HG03442 (cell line): ENCODE data around the gene LSM2.

ENCODE experiments used
- ATAC-seq: cut with Tn5 transposase; IDR thresholded peaks from one replicate; pipeline ENCODE4 v1.9.1; 2021; ENCODE audit warnings: mild to moderate bottlenecking, moderate library complexity; ENCODE audit not compliant: unreplicated experiment

Gene LSM2

DNA sequence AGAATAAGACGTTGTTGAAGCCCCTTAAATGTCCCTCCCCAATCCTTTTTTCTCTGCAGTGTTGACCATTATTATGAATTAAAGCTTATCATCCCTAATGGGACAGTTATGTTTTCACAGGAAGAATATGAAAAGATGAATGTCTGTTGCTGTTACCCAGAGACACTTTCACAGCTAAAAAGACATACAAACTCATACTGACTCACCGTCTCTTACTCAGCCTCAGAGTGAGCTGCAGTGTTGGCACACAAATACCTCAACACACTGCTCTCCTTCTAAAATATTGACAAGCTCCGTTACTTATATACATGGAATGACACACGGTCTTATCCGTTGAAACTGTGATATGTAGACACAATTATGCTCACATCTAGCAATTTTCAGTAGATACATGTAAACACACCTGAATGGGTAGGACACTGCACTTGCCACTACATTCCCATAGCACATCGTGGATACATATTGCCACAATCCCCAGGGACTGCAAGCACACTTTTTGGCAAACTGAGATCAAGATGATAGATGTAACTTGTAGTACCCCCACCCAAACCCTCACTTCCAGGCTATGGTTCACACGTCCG, 53.9 kb downstream of the LSM2 start:
- ATAC-seq, result no peak

DNA sequence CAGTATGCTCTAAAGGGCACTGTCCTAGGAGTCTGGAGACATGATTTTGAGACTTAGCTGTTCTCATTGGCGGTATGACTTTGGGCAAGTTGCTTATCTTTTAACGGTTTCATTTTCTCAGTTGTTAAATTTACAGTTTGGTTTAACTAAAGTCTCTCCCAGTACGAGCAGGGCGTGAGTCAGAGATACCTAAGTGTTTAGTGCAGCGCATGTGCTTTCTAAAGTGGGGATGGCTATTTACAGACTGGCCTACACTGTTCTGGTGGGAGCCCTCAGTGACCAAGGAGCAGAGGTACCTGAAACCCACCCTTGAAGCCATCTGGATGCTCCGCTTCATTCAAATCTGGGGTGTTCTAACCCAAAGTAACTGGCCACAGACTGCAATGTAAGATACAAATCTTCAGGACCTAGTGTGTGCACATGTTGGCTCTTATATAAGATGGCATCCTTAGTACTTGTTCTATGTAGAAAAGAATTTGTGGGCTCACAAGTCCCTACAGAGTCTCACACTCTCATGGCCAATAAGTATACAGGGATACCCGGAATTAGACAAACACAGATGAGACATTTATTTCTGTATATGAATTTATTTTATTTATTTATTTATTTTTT, 56.2 kb downstream of the LSM2 start:
- no peak for ATAC-seq

DNA sequence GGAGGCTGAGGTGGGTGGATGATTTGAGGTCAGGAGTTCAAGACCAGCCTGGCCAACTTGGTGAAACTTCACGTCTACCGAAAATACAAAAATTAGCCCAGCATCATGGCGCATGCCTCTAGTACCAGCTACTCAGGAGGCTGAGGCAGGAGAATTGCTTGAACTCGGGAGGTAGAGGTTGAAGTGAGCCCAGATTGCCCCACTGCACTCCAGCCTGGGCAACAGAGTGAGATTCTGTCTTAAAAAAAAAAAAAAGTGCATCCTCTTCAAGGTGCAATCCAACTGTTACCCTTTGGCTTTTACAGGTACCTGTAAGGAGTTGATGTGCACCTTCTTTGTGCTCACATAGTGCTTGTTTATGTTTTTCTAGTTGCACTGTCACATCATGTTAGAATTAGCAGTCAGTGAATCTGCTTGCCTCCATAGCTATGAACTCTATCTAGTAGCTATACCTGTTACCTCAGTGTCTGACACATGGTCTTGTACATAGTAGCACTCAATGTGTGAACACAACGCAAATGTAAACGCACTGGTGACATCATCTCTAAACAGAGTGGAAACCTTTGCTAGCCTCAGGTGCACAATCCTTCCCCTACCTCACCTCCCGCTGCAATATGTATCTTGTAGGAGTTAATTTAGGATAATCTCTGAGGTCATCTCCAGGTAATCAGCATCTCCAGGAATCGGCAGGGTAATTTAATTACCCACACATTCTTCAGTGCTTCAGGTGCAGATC, 57.3 kb downstream of the LSM2 start:
- no peak for ATAC-seq
